GM19395 (cell line): ENCODE data around the gene HSFX1.

ENCODE experiments used
- ATAC-seq: cut with Tn5 transposase; IDR thresholded peaks from one replicate; pipeline ENCODE4 v1.9.1; 2021; ENCODE audit warnings: mild to moderate bottlenecking, moderate library complexity; ENCODE audit not compliant: unreplicated experiment

HSFX1 gene

GRCh38 chrX:149803458-149804062, 29.7 kb downstream of the HSFX1 start:
- no peak for ATAC-seq

GRCh38 chrX:149804102-149804501, 30.2 kb downstream of the HSFX1 start:
- no peak for ATAC-seq

- ATAC-seq, result no peak
These were observed 34.0 kb downstream of the HSFX1 start for GRCh38 chrX:149807747-149808458.

GRCh38 chrX:149818652-149819051, 44.8 kb downstream of the HSFX1 start:
- no peak for ATAC-seq

- no peak for ATAC-seq
These were observed 45.5 kb downstream of the HSFX1 start for GRCh38 chrX:149819371-149819770.

GRCh38 chrX:149825424-149825823, 51.6 kb downstream of the HSFX1 start:
- ATAC-seq, result no peak
